PC-9 (cell line): ENCODE results near the gene RRP9. TPM values are rescaled to one million over a fixed set of nuclear protein-coding genes. Genes with fewer than 3 reads are reported as not detected.

Source experiments
- BruUV-seq: library from RNA; stranded (reverse); fragments of 400-500 nt; replicated peaks from 2 replicates; lab custom pipeline; 2021; lab: Mats Ljungman, UMichigan
- CTCF ChIA-PET: fragments of 300-600 bp; sonication (Branson Sonifier 250); formaldehyde crosslinking; loops from one replicate; lab custom pipeline; 2022; ENCODE audit warnings: antibody characterized with exemption; lab: Charles Lee
- POLR2A ChIA-PET: fragments of 300-600 bp; sonication (Branson Sonifier 250); formaldehyde crosslinking; loops from one replicate; lab custom pipeline; 2022; ENCODE audit warnings: antibody characterized with exemption; ENCODE audit not compliant: unreplicated experiment; lab: Charles Lee
- DNase-seq, 2 experiments: peaks; one replicate each; pipeline versions ENCODE4 v3.0.0 to v3.0.0-alpha.2; 2015 to 2022; ENCODE audit warnings: mixed read lengths in 1 of 2
- H2AFZ ChIP-seq: fragments of 200-600 bp; sonication (generic); 2 replicates; pipeline ENCODE4 v1.8.1; 2017; ENCODE audit warnings: antibody characterized with exemption
- H3F3A ChIP-seq: fragments of 200-600 bp; sonication (generic); 2 replicates; pipeline ENCODE4 v1.8.1; 2017; ENCODE audit warnings: antibody characterized with exemption, mild to moderate bottlenecking, low read depth; ENCODE audit not compliant: insufficient read depth
- H3K27ac ChIP-seq: fragments of 200-600 bp; sonication (generic); 2 replicates; pipeline ENCODE4 v1.6.1; 2016; ENCODE audit warnings: mixed run types
- H3K27me3 ChIP-seq: fragments of 200-600 bp; sonication (generic); 2 replicates; pipeline ENCODE4 v1.6.1; 2016; ENCODE audit warnings: low read depth, mixed run types; ENCODE audit not compliant: insufficient read depth
- H3K36me3 ChIP-seq: fragments of 200-600 bp; sonication (generic); 2 replicates; pipeline ENCODE4 v1.6.1; 2016; ENCODE audit warnings: low read depth, mixed run types
- H3K4me1 ChIP-seq: fragments of 200-600 bp; sonication (generic); replicated peaks from 2 replicates; pipeline ENCODE4 v1.6.1; 2016; ENCODE audit warnings: mixed run types; ENCODE audit not compliant: insufficient read depth
- H3K4me2 ChIP-seq: fragments of 200-600 bp; sonication (generic); 2 replicates; pipeline ENCODE4 v1.6.1; 2017; ENCODE audit warnings: mixed run types
- H3K4me3 ChIP-seq: fragments of 200-600 bp; sonication (generic); 2 replicates; pipeline ENCODE4 v1.6.1; 2016; ENCODE audit warnings: mixed run types
- H3K79me2 ChIP-seq: fragments of 200-600 bp; sonication (generic); 2 replicates; pipeline ENCODE4 v1.6.1; 2017; ENCODE audit warnings: low read depth, mixed run types
- H3K9me2 ChIP-seq: fragments of 200-600 bp; sonication (generic); 2 replicates; pipeline ENCODE4 v1.8.1; 2017; ENCODE audit warnings: mild to moderate bottlenecking; ENCODE audit not compliant: insufficient read depth
- H3K9me3 ChIP-seq: fragments of 200-600 bp; sonication (generic); 2 replicates; pipeline ENCODE4 v1.8.1; 2016; ENCODE audit warnings: low read depth; ENCODE audit not compliant: insufficient read depth
- H4K20me1 ChIP-seq: fragments of 200-600 bp; sonication (generic); 2 replicates; pipeline ENCODE4 v1.8.1; 2017; ENCODE audit not compliant: insufficient read depth
- EZH2 ChIP-seq: fragments of 200-600 bp; sonication (generic); IDR thresholded peaks from 2 replicates; pipeline ENCODE4 v1.8.0; 2017; ENCODE audit warnings: antibody characterized with exemption, low read depth
- intact Hi-C: fragments of 100-400 bp; cut with micrococcal nuclease; formaldehyde crosslinking; loops from one replicate; pipeline ENCODE4 v1.10.0; 2022; ENCODE audit not compliant: unreplicated experiment
- total RNA-seq: library from RNA; stranded (reverse); gene quantifications from 2 replicates; pipeline ENCODE4 v1.2.3, GENCODE V29; 2021
- TF ChIP-seq, protein P1 (sequence below): fragments of 200-600 bp; sonication (generic); conservative IDR thresholded peaks from 2 replicates; pipeline ENCODE4 v1.6.1; 2017; ENCODE audit warnings: mixed run types, antibody characterized with exemption, mild to moderate bottlenecking, moderate library complexity

RRP9 gene
- total RNA-seq, 1 experiment from 2014 or later = 23.4 TPM

DNA sequence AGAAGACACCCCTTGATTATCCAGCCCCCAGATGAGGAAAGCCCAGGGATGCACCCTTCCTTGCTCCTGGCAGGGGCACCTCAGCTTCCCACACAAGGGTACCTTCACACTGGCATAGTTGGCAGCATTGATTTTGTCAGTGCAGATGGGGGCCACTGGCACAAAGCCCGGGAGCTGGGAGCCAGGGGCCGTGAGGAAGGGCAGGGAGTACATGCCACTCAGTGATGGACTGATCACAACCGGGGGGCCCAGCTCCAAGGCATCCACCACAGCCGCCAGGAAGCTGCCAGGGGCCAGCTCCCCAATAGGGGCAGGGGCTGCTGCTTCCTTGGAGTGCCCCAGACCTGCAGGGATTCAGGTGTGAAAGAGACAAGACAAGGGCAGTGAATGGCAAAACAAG, 28.1 kb upstream of the RRP9 start:
- H3K4me1 ChIP-seq = peaks cover 12% of the 10 kb centered on the region
- no peaks in the 10 kb centered on the region for H3K9me3 ChIP-seq
- no peaks in the 10 kb centered on the region for H3K27me3 ChIP-seq
- H4K20me1 ChIP-seq = no peaks in the 10 kb centered on the region
- no peak overlapping the region for H3K27ac ChIP-seq
- TF ChIP-seq, protein P1, sequence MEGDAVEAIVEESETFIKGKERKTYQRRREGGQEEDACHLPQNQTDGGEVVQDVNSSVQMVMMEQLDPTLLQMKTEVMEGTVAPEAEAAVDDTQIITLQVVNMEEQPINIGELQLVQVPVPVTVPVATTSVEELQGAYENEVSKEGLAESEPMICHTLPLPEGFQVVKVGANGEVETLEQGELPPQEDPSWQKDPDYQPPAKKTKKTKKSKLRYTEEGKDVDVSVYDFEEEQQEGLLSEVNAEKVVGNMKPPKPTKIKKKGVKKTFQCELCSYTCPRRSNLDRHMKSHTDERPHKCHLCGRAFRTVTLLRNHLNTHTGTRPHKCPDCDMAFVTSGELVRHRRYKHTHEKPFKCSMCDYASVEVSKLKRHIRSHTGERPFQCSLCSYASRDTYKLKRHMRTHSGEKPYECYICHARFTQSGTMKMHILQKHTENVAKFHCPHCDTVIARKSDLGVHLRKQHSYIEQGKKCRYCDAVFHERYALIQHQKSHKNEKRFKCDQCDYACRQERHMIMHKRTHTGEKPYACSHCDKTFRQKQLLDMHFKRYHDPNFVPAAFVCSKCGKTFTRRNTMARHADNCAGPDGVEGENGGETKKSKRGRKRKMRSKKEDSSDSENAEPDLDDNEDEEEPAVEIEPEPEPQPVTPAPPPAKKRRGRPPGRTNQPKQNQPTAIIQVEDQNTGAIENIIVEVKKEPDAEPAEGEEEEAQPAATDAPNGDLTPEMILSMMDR = no peak
- no peak for TF ChIP-seq EZH2
- no peaks in the 10 kb centered on the region for H3K36me3 ChIP-seq
- H3F3A ChIP-seq = peaks cover 30% of the 10 kb centered on the region
- intact Hi-C loops = no loop called here
- no peak overlapping the region for H2AFZ ChIP-seq
- no peak overlapping the region for H3K4me3 ChIP-seq
- CTCF ChIA-PET = no interaction called here
- H3K9me2 ChIP-seq = no peaks in the 10 kb centered on the region
- no peak for DNase-seq
- H3K79me2 ChIP-seq = peaks cover 14% of the 10 kb centered on the region; the same call in 1 of the 2 replicates
- no peak overlapping the region for H3K4me2 ChIP-seq
- BruUV-seq = no TSS peak
- POLR2A ChIA-PET = no interaction called here

DNA sequence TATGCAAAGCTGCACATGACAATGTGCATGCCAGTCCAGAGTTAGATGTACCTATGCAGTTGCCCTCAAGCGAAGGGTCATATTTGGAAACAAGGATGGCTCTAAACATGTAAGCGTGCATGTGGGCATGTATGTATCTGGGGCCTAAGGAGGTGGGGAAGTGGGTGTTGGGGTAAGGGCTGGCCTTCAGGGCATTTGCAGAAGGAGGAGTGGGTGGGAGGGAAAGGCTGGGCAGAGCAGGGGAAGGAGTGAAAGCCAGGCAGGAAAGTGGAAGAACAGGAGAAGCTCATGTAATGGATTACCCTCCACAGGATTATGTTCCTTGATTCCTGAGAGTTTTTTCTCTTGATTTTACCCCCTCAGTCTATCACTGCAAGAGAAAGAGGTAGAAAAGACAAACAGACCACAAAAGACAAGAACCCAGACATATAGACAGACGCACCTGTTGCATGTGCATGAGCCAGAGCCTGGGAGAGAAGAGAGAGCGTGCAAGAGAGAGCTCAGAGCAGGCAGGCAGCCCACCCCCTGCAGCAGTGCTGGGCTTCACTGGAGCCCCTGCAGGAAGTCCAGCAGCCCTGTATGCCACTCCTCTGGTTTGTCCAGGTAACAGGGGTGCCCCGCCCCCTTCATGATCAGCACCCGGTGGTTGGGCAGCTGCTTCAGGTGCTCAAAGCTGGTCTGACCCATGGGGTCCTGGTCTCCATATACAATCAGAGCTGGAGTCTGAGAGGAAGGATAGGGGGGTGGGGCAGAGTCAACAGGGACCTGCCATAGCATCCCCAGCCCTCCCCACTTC, 27.4 kb upstream of the RRP9 start:
- peaks cover 28% of the 10 kb centered on the region for H3F3A ChIP-seq
- H3K4me1 ChIP-seq = peaks cover 6% of the 10 kb centered on the region
- H3K27me3 ChIP-seq = no peaks in the 10 kb centered on the region
- ChIA-PET CTCF (no interaction called here), POLR2A (no interaction called here)
- H3K9me2 ChIP-seq = no peaks in the 10 kb centered on the region
- H3K4me2 ChIP-seq = no peak overlapping the region
- H3K4me3 ChIP-seq = no peak overlapping the region
- TF ChIP-seq, protein P1 = no peak
- TF ChIP-seq EZH2 = no peak
- intact Hi-C loops = no loop called here
- no peaks in the 10 kb centered on the region for H4K20me1 ChIP-seq
- no peaks in the 10 kb centered on the region for H3K36me3 ChIP-seq
- no peak overlapping the region for H2AFZ ChIP-seq
- H3K9me3 ChIP-seq = no peaks in the 10 kb centered on the region
- peaks cover 14% of the 10 kb centered on the region; the same call in 1 of the 2 replicates for H3K79me2 ChIP-seq
- no peak overlapping the region for H3K27ac ChIP-seq
- DNase-seq = peak in 1 of 2 experiments; percentile 38
- BruUV-seq = no TSS peak

DNA sequence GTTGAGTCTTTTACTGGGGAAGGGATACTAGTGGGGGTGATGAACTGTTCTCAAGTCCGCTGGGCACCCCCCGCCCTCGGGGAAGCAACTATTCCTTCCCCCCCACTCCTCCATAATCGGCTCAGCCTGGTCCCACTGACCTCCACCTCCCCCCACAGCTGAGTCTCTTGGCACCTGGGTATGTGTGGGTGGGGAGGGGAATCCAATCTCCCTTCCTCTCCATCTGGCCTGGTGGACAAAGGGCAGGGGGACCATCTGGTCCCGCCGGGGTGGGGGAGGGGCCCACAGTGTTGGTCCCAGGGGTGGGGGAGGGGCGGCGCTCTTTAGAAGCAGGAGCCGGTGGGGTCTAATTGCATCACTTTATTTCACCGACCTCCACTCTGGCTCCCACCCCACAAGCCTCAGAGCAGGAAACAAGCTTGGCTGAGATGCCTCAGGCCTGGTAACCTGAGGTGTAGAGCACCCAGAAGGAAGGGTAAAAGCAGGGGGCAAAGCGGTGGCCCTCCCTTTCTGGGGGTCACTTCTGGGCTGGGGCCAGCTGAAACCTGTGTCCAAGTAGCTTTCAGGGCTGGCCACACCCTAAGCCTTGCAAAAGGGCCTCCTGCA, 26.6 kb upstream of the RRP9 start:
- Histone ChIP-seq H3K79me2 (peaks cover 9% of the 10 kb centered on the region; the same call in 1 of the 2 replicates), H3K36me3 (no peaks in the 10 kb centered on the region), H3K4me2 (peak overlapping the region; percentile 88), H3K4me3 (peak overlapping the region; percentile 57; the same call in 1 of the 2 replicates), H4K20me1 (no peaks in the 10 kb centered on the region), H2AFZ (no peak overlapping the region), H3K9me2 (no peaks in the 10 kb centered on the region), H3K9me3 (no peaks in the 10 kb centered on the region), H3F3A (peaks cover 28% of the 10 kb centered on the region), H3K4me1 (peaks cover 4% of the 10 kb centered on the region; the same call in 1 of the 2 replicates), H3K27me3 (no peaks in the 10 kb centered on the region), H3K27ac (no peak overlapping the region)
- intact Hi-C loops = no loop called here
- no TSS peak for BruUV-seq
- DNase-seq = no peak
- POLR2A ChIA-PET = interaction anchor here (0.6 to 0.7 kb wide), 2 partner anchors 39 to 81 kb away, joined by 5 to 8 read pairs; no protein-coding TSS in a partner anchor
- CTCF ChIA-PET = no interaction called here
- TF ChIP-seq, protein P1 = no peak
- TF ChIP-seq EZH2 = no peak
